ENCODE measurements around the gene MBP.
A peak's percentile ranks its signal among the peaks of the same experiment; 100 is the strongest.

The MBP gene

DNA sequence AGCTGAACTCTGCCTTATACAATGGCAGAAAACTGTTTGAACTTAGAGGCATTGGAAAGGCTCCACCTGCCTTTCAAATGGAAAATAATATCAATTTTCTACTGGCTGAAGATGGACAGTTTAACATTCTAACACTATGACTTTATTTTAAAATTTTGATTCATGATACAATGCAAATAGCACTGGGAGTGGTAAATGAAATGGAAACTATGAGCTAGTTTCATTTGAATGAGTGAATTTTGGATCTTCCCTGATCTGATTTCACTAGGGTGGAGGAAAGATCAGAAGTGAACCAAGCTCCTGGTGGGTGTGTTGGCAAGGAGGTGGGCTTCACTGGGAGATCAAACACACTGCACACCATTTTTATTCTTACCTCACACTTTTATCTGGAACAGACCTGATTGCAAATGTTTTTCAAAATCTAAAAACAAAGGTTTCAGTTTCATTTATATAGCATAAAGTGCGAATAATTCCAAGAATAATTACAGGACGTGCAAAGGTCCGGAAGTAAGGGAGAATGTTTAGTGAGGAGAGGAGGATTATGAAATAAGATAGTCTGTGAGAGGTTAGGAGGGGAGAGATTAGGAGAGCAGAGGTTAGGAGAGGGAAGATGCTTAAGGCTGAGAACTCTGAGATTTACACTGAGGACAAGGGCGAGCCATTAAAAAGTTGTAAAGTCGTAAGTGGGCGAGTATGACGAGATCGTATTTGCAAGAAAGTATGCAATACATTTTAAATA lies 18.6 kb upstream of the MBP start:
- DNase-seq (ENCODE audit: low spot score) = no peak

GRCh38 chr18:77150588-77150987 lies 18.0 kb upstream of the MBP start:
- DNase-seq (ENCODE audit: low spot score) = no peak

- no peak for DNase-seq (ENCODE audit: low spot score)
Measured at GRCh38 chr18:77148289-77148688, 15.7 kb upstream of the MBP start.

DNA sequence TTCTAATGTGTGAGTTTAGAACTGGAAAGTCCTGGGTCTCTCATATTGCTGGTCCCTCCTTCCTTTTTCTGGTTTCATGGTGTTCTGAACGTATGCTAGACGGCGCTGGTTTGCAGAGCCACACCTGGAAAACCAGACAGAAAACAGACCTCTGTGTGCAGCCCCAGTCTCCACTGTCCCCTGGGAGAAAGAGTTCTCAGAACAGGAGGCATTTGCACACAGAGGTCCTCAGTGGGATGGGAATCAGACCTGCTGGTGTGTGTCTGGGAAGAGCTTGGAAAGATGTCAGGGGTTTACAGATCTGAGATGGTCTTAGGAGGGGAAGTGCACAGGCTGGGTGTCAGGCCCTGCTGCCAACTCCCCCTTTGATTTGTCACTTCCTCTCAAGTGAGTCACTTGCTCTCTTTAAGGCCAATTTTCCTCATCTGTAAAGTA lies 14.9 kb upstream of the MBP start:
- DNase-seq (ENCODE audit: low spot score) = peak; percentile 40

DNA sequence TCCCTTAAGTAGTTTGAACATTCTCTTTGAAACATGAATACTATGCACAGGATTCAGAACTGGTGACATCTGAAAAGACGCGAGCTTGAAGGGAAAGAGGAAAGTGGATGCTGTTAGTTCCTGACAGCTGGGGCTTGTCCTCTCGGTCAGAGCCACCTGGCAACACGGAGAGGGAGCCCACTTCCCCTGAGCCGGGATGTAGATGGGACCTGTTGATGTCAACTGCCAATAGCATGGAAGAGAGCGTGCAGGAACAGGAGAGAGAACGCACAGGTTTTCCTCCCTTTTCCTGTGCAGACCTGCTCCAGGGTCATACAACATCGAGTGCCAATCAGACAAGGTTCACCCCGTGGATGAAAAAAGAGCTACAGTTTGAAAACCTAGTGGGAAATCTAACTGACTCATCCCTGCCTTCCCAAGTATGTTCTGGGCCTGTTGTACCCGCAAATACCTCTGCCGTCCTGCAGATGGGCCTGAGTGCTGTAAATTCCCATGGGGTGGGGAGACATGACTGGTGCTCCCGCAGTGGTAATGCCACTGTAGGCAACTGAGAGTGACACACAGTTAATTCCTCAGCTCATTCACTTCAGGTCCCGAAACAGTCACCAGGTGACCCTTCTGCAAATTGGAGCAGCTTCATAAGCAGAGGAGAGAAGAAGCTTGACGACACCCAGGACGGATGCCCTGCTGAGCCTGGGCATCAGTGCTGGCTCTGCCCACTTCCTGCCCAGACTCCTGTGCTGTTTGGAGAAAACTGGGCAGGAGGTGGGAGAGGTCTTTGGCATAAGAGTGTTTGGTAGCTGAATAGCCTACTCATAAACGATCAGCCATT lies 13.9 kb upstream of the MBP start:
- no peak for DNase-seq (ENCODE audit: low spot score)

- DNase-seq (ENCODE audit: low spot score) = no peak
Measured at GRCh38 chr18:77145364-77145901, 12.8 kb upstream of the MBP start.

DNA sequence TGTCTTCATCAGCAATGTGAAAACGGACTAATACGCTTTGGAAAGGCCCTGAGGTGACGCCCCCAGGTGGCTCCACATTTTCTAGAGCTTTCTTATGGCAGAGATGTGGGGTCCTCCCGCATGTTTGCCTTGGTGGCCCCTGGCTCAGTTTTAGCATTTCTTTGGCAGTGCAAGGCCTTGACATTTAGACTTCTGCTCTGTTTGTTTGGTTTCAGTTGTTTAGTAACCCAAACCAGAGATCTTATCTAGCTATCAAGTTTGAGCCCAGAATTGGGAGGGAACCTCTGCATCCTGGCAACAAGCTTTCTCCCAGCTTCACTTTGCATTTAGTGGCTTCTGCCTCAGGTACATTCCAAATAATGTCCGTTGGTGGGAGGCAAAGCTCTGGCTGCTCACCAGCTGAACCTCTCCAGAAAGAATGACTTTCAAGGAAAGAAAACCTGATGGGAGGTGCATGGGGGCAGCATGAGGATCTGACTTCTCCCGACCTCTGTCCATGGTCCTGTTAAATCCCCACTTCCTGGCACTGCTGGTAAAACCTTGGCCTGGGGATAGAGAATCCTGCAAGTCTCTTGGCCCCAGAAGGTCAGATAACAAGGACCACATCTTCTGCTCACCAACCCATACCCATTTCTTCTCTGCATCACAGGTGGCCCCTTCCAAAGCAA lies 12.0 kb upstream of the MBP start:
- no peak for DNase-seq (ENCODE audit: low spot score)

GRCh38 chr18:77144046-77144445 lies 11.5 kb upstream of the MBP start:
- no peak for DNase-seq (ENCODE audit: low spot score)

DNA sequence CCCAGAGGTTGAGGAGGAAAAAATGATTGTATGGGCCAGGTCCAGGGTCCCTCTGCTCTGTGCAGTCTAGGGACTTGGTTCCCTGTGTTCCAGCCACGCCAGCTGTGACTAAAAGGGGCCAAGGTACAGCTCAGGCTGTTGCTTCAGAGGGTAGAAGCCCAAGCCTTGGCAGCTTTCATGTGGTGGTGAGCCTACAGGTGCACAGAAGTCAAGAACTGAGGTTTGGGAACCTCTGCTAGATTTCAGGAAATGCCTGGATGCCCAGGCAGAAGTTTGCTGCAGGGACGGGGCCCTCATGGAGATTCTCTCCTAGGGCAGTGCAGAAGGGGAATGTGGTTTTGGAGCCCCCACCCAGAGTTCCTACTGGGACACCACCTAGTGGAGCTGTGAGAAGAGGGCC lies 10.6 kb upstream of the MBP start:
- no peak for DNase-seq (ENCODE audit: low spot score)

DNA sequence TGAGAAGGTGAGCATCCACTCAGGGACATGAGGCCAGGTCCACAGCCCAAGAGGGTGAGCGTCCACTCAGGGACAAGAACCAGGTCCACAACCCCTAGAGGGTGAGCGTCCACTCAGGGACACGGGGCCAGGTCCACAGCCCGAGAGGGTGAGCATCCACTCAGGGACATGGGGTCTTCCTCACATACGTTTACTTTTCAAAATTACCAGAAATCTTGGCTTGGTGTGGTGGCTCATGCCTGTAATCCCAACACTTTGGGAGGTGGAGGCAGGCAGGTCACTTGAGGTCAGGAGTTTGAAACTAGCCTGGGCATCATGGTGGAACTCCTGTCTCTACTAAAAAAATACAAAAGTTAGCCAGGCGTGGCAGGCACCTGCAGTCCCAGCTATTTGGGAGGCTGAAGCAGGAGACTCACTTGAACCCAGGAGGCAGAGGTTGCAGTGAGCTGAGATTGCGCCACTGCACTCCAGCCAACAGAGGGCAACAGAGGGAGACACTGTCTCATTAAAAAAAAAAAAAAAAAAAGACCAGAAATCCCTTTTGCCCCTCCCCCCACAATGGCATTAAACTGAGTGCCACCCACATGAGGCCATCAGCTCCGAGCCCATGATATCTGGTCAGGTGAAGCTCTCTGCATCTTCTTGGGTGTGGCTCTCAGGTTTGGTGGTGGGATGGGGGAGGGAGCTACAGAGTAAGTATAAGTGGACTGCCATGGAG lies 9.0 kb upstream of the MBP start:
- no peak for DNase-seq (ENCODE audit: low spot score)

GRCh38 chr18:77140439-77141109 lies 8.0 kb upstream of the MBP start:
- no peak for DNase-seq (ENCODE audit: low spot score)

DNA sequence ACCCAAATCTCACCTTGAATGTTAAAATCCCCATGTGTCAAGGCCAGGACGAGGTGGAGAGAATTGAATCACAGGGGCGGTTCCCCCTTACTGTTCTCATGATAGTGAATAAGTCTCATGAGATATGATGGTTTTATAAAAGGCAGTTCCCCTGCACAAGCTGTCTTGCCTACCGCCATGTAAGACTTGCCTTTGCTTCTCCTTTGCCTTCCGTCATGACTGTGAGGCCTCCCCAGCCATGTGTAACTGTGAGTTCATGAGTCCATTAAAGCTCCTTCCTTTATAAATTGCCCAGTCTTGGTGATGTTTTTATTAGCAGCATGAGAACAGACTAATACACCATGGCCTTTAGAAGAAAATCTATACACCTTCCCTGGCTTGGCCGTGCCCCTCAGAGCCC lies 7.4 kb upstream of the MBP start:
- no peak for DNase-seq (ENCODE audit: low spot score)

DNA sequence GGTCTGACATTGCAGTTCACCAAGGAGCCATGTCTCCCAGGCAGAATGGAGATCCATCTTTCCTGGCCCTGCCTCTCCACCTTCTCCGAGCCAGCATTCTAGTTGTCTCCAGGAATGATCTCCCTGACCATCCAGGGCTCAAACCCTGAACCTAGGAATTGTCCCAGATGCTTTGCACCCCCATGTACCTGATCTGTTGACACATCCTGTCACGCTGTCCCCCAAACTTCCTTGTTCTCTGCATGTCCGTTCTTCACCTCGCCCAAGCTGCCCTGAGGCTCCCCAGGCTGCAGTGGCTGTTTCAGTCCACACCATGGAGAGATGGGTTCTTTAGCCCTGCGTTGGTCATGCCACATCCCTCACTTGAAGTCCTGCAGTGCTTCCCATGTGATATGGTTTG lies 7.0 kb upstream of the MBP start:
- DNase-seq (ENCODE audit: low spot score) = no peak

GRCh38 chr18:77138270-77138669 lies 5.7 kb upstream of the MBP start:
- DNase-seq (ENCODE audit: low spot score) = no peak

- DNase-seq (ENCODE audit: low spot score) = no peak
Measured at GRCh38 chr18:77137851-77138250, 5.3 kb upstream of the MBP start.

- no peak for DNase-seq (ENCODE audit: low spot score)
Measured at GRCh38 chr18:77136871-77137665, 4.5 kb upstream of the MBP start.

- DNase-seq (ENCODE audit: low spot score) = no peak
Measured at GRCh38 chr18:77136076-77136718, 3.6 kb upstream of the MBP start.

- DNase-seq (ENCODE audit: low spot score) = no peak
Measured at GRCh38 chr18:77135339-77136075, 2.9 kb upstream of the MBP start.

- DNase-seq (ENCODE audit: low spot score) = no peak
Measured at GRCh38 chr18:77134611-77135010, 2.0 kb upstream of the MBP start.

Measured in RKO (cell line).